HG02759 (cell line): ENCODE data around the gene KRT23.

ENCODE experiments used
- ATAC-seq: cut with Tn5 transposase; IDR thresholded peaks from one replicate; pipeline ENCODE4 v1.9.1; 2021; ENCODE audit warnings: mild to moderate bottlenecking, moderate library complexity; ENCODE audit not compliant: unreplicated experiment

KRT23 gene

DNA sequence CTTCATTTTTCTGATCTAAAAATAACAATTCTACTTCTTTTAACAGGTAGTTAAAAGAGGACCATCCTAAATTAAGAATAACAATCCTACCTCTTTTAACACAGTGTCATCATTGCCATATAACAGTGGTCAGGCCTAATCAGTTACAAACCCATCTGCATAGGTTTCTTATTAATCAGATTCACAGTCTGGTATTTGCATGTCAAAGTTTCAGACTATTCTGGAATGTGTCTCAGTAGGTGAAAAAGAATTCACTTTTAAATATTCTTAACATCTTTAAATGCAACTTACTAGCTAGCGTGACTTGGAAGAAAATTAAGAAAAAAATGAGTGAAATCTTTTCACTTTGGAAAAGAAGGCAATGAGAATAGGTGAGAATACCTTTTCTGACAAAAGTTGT lies 63.6 kb downstream of the KRT23 start:
- no peak for ATAC-seq

- no peak for ATAC-seq
These were observed 64.2 kb downstream of the KRT23 start for GRCh38 chr17:40873255-40873654.
